Stimulated activated CD8-positive, alpha-beta memory T cell treated with anti-CD3 and anti-CD28 coated beads, Interleukin-7, amount 100 ng/mL, for 48 hours (primary cell): Measurements from ENCODE around the gene HRH2.
"Not testable (repeated sequence)": the region's sequence is repeated elsewhere in the genome, so short reads cannot be mapped to it uniquely, and the experiment has no call there.

Experiments
- DNase-seq, 2 donors: peaks; one replicate each; pipeline ENCODE4 v3.0.0-alpha.2; 2020; ENCODE audit warnings: low read depth in 1 of 2; ENCODE audit errors: extremely low read depth in 1 of 2

HRH2 gene

DNA sequence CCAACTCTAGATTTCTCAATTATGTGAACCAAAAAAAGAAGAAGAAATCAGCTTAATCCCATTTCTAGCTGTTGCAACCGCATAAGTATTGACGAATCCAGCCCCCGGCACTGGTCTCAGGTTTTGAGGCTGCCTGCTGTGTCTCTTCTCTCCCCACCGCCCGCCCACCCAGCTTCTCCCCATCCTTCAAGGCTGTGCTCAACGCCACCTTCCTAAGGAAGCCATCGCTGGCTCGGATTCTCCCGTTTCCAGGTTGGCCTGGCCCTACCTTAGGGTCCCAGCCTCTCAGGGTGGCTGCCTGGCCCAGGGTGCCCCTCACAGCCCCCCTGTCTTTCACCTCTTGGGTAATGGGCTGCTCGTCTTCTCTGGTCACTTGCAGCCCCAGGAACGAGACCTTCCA lies 77.8 kb downstream of the HRH2 start:
- DNase-seq, result no peak

DNA sequence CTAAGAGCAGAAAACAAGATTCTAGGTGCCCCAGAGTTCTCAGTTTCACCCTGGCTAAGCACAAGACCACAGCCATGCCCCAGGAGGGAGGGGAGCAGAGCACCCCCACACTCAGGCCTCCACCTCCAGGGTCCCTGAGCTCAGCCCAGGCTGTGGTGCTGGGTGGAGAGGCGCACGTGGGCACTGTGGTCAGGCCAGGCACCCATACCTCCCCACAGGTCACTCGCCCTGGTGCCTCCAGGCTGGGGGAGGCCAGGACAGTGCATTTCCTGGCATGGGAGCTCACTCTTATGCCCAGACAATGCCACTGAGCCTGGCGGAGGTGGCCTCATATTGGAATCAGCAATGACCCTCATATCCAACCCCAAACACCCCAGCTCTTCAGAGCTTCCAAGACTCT lies 78.8 kb downstream of the HRH2 start:
- DNase-seq, result no peak

DNA sequence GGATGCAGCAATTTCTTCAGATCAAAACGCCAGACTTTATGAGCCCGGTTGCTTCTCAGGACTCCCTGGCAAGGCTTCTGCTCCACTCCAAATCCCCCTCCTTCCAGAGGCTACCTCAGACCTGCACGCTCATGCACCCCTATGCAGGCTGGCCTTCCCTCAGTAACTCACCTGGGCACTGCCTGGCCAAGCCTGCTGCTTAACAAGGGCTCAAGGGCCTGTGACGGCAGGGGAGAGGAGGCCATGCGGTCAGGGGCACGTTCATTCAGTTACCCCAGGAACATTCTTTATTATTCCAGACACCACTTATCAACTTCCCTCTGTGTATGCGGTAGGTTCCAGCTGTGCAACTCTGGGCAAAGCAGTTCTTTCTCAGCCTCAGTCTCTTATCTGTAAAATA lies 79.6 kb downstream of the HRH2 start:
- DNase-seq, result no peak

DNA sequence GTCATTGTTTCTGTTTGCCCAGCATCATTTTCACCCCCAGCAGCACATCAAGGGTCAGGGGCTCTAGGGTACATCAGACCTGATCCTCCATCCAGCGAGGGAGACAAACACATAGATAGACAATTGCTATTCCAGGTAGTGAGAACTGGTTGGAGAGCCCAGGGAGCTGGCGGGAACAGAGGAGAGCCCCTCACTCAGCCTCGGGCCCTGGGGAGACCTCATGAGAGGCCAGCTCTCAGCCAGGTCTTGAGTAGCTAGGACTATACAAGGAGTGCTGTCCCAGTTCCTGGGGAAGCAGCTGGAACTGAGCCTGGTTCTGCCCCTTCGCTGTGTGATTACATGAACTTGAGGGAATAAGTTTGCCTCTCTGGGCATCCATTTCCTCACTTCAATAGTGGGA lies 80.3 kb downstream of the HRH2 start:
- DNase-seq, result no peak

DNA sequence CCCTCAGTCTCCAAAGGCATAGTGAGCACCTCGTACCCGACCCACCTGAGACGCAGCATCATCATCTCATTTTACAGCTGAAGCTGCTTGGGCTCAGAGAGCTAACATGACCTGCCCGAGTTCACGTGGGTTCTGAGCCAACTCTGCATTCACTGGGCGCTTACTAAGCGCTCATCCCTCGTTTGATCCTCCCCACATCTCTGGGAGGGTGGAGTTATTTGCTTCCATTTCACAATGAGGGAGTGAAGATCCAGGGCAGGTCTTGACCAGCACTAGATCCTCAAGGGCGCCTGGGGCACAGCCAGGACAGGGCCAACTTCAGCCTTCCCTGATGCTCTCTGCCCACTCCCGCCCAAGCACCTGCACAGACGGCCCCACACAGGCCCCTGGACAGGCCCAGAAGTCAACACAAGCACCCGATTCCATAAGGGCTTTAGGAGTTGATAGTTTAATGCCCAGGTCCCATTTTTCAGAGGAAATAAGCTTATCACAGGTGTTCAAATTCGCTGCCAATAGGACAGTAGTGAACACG lies 80.8 kb downstream of the HRH2 start:
- no peak for DNase-seq

DNA sequence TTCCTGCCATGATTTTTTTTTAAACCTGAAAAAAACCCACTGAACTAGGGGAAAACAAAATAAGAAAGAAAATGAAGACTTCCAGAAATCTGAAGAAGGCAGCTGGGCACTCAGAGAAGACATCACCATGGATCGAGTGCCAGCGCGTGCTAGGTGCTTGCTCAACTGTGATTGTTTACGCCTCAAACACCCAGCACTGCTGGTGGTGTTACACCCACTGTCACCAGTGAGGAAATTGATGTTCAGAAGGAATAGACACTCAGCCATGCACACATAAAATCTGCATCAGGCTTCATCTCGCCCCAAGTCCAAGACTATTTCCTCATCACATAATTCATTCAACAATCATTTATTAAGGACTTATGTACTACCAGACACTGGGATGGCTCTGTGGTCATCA lies 82.1 kb downstream of the HRH2 start:
- DNase-seq, result no peak

DNA sequence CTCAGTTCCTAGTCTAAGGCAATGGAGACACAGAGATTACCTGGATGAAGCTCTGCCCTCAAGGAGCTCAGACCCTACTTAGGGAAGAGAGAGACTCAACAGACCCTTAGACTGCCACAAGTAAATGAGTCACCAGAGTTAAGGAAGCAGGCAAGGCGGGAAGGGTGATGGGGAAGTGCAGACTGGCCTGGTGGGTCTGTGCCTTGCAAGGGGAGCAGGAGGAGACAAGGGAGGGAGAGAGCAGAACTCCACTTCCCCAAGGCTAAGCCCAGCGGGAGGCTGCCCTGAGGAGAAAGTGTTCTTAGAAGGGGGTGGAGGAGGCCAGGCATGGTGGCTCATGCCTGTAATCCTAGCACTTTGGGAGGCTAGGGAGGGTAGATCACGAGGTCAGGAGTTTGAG lies 83.7 kb downstream of the HRH2 start:
- DNase-seq, result no peak

DNA sequence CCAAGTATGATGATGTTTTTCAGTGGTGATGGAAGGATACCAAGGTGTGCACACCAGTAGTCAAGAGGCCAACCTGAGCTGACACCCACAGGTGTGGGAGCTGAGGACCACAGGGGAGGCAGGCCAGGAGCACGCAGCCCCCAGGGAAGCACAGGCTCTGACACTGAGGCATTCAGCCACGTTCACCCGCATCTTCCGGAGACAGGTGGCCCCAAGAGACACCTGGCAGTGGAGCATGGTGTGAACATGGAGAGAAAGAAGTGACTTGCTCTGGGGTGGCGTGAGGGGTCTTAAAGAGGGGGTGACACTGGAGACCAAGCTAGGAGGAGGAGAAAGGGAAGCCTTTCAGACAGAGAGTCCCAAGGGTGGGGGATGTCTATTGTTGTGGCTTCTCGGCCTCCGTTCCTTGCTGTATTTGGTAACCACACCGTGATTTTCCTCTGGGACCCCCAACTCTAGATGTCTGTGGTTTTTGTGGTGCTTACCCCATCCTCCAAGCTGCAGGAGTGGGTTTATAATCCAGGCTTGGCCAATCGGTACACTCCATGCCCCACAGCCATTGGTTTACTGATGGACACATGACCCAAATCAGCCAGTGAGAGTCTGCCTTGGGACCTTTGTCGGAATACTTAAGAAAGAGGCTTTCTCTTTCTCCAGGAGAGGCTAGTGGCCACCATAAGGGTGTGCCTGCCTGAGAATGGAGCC lies 84.6 kb downstream of the HRH2 start:
- no peak for DNase-seq

DNA sequence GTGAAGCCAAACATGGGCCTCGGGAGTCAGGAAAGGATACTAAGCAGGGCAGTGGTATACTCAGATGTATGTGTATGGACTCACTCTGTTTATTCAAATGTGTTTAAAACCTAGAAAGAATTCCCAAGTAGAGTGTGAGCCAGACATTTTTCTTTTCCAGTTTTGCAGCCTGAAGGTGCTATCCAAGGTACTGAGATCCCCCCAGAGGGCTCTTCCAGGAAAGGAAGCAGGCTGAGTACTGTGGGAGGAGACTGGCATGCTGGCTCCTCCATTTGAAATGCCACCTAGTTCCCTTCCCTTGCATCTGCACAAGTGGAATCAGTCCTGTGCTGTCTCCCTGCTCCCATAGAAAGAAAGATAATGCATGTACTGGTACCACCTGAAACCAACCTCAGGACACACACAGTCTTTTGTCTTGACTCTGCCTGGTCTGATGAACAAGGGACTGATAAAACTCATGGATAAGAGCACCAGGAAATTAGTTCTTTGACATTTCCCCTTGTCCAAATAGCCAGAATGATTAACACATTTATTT lies 85.9 kb downstream of the HRH2 start:
- DNase-seq, result no peak

DNA sequence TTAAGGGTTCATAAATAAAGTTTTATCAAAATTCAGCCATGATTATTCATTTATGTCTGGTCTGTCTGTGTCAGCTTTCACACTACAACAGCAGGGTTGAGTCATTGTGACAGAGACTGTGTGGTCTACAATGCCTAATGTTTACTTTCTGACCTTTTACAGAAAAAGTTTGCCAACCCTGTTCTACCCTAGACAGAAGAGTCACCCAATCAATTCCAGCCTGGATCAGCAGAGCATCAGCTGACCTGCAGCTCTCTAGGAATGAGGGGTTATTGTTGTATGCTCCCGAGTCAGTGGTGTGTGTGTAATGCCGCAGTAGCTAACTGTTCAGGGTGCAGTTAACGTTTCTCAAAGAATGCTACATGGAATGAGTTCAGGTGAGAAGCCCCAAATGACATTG lies 87.3 kb downstream of the HRH2 start:
- no peak for DNase-seq

DNA sequence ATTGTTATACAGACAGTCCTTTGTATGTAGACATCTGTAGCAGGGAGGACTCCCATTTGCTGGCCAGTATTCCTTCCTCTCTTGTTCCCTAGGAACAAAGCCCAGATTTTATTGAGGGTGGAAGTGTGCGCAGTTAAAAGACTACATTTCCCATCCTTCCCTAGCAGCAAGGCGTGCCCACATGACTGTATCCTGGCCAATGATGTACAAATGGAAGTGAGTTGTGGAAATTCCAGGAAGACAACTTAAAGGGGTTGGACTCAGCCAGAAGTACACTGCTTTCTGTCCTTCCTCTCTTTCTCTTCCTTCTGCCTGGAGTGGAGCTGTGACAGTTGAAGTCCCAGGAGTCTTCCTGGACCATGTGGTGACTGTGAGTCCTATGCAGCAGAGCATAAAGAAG lies 89.0 kb downstream of the HRH2 start:
- DNase-seq, result no peak

DNA sequence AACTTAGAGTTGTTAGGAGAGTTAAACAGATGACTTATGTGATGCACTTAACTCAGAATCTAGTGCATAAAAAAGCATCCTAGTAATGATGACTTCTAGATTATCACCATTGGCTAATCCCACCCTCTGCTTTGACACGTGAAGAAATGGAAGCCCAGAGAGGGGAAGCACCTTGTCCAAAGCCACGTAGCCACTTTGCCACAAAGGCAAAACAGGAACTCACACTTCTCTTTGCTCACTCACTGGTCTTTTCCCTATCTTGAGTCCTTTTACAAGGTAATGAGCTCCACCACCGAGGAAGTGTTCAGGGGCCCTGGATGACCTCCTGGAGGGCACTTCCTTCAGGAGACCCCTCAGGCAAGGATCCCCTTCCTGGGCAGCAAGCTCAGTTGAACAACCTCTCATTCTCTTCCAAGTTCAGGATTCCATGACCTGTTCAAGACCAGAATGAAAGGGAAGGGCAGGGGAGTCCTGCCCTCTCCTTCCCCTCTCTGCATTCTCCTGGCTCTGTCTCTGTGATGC lies 89.7 kb downstream of the HRH2 start:
- no peak for DNase-seq

DNA sequence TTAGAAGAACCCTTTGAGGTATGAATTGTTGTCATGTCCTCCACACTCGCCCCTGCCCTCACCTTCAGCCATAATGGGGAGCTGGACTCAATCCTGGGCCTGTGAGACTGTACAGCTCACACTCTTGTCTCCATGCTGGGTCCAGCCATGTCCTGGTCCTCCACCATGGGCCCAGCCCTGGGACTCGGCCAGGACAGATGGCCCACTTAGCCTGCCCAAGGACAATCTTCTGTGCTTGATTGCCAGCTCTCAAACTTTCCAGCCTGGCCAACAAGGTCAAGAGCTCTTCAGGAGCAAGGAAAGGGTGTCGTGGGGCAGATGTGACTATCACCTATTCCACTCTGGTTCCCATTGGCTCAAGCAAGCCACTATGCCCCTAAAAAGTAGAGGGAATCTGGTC lies 90.8 kb downstream of the HRH2 start:
- DNase-seq, result no peak

DNA sequence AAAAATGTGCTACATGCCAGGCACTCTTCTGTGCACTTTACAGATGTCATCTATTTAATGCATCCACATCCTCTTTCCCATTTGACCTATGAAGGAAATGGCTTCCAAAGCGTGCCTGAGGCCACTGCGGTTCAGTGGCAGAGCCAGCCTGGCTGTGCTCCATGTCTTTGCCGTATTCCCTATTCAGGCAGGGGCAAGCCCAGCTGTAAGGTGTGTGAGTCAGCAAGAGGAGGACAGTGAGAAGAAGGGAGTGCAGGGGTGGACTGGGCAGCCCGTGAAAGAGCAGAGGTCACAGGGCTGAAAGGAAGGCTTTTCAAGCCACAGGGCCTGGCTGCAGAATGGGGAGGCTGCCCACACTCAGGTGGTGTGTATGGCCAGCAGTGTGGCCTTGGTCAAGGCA lies 91.7 kb downstream of the HRH2 start:
- no peak for DNase-seq

DNA sequence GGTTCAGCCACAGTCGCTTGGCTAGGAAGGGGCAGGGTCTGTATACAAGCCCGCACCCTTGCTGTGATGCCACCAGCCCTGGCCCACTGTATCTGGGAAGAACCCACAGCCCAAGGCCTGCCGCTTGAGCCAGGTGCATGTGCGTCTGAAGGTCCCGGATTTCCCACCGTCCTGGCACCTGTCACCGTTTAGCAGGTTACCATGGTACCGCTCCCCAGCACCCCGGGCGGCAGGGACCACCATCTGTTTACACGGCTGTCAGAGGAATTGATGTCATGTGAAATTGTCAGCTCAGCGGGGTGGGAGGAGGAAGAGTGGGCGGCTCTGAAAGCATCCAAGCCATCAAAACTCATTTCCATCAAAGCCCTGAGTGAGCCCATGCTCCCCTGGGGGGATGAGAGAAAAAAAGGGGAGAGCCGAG lies 92.7 kb downstream of the HRH2 start:
- DNase-seq, result no peak

DNA sequence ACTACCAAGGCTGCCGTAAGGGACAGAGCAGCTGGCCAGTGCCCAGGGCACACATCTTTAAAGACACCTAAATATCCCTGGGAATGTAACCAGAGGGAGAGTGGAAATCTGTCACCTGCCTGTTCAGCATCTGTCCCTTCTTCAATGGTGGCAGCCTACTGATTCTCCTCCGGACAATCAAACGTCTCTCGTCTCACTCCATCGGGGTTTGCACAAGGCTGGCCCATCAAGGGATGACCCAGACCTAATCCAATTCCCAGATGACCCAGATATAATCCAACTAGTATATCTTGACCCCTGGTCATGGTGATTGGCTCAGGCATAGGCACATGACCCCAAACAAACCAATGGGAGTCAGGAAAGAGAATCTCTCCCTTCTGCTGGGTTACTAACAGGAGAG lies 93.5 kb downstream of the HRH2 start:
- no peak for DNase-seq

DNA sequence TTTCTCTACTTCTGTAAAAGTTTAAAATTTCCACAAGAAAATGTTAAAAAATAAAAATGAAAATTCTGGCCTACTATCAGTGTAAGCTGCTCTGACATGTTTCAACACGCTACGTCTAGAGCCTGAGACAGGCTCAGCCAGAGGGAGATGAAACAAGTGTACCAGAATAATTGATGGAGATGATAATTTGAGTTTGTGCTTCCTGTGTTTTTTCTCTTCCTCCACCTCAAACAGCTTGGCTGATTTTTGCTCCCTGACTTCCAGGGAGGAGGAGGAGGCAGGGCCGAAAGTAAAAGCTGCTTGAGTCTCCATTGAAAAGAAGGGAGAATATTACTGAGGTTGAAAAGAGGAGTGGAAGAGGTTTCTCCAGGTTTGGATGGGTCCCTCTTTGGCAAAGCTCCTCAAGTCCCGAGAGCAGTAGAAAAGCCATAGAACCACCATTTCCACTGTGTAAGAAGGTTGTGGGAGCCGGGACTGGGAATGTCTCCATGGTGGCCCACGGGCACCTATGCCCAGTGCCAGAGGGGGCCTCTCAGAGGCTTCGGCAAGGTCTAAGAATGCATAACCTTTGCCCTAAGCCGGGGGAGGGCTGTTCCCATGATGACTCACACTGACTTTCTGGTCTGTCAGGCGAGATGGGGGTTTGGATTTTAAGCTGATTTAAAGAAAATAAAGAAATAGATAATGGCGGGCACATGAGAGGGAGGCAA lies 95.1 kb downstream of the HRH2 start:
- no peak for DNase-seq

DNA sequence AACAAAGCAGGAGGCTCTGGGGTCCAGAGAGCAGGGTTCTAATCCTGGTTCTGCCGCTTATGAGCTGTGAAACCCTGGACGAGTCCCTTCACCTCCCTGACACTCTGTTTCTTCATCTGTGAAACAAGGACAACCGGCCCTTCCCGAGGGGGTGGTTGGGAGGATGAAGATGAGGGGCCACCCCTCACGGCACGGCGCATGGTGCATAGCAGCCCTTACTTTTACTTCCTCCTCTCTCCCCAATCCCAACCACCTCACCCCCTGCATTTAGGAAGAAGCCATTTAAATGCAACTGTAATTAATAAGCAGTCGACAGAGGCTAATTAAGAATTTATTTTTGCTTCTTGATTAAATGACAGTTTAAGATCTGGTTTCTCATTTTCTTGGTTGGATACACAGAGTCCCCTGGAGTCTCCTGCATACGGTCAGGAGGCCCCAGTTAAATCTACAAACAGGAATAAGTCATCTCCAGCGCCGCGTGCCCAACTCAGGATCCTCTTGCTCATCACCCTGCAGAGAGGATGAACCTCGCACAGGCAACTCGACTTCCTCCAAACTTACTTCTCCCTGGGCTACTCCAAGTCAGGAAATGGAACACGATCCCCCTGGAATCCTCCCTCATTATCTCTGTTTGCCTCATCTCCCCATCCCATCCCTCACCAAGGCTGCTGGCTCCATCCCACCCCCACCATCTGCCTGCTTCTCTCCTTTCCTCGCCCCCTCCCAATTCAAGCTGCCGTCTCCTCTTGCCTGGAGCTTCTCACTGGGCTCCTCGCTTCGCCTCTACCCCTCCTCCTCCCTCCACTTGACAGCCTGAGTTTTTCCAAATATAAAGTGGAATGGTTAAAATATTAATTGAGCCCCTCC lies 95.9 kb downstream of the HRH2 start:
- no peak for DNase-seq

DNA sequence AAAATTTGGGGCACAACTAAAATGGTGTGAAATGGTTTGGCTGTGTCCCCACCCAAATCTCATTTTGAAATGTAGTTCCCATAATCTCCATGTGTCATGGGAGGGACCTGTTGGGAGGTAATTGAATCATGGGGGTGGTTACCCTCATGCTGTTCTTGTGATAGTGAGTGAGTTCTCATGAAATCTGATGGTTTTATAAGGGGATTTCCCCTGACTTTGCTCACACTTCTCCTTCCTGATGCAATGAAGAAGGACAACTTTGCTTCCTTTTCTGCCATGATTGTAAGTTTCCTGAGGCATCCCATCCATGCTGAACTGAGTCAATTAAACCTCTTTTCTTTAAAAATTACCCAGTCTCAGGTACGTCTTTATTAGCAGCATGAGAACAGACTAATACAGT lies 102.1 kb downstream of the HRH2 start:
- not testable (repeated sequence) for DNase-seq
